ENCODE measurements around the gene KLHL36. TPM values are rescaled to one million over a fixed set of nuclear protein-coding genes. Genes with fewer than 3 reads are reported as not detected.

KLHL36 gene
- total RNA-seq, 4 donors from 2014 or later, result 49.0 to 73.0 (median 65.8) TPM

GRCh38 chr16:84675423-84675822 is 27.1 kb downstream of the KLHL36 start:
- TF ChIP-seq CTCF (IDR thresholded peaks at IDR 0.05) (no peak), POLR2A (IDR thresholded peaks at IDR 0.05) (no peak)
- no peak overlapping the region for H3K4me3 ChIP-seq (ENCODE audit: low read depth, poor library complexity, severe bottlenecking)
- DNase-seq (ENCODE audit: low spot score in 2 of 2), result no peak
- WGBS, 2 donors, result 84 to 88% methylated on average over 9 of the region's 9 CpGs
- intact Hi-C loops (cut with DNase I; ENCODE audit: low total_unique reads), result loop anchor here (10.0 kb wide), 1 partner anchor 49 kb away; no protein-coding TSS in a partner anchor

GRCh38 chr16:84675884-84676283 is 27.6 kb downstream of the KLHL36 start:
- DNase-seq (ENCODE audit: low spot score in 2 of 2), result no peak
- WGBS, 2 donors, result 87 to 96% methylated on average over 2 of the region's 2 CpGs
- TF ChIP-seq CTCF (IDR thresholded peaks at IDR 0.05) (no peak), POLR2A (IDR thresholded peaks at IDR 0.05) (no peak)
- no peak overlapping the region for H3K4me3 ChIP-seq (ENCODE audit: low read depth, poor library complexity, severe bottlenecking)
- intact Hi-C loops (cut with DNase I; ENCODE audit: low total_unique reads), result loop anchor here (10.0 kb wide), 1 partner anchor 49 kb away; no protein-coding TSS in a partner anchor

- no peak for DNase-seq (ENCODE audit: low spot score in 2 of 2)
- intact Hi-C loops (cut with DNase I; ENCODE audit: low total_unique reads), result loop anchor here (10.0 kb wide), 1 partner anchor 48 kb away; no protein-coding TSS in a partner anchor
- TF ChIP-seq CTCF (IDR thresholded peaks at IDR 0.05) (no peak), POLR2A (IDR thresholded peaks at IDR 0.05) (no peak)
- WGBS, 2 donors, result 80 to 83% methylated on average over 14 of the region's 14 CpGs
- H3K4me3 ChIP-seq (ENCODE audit: low read depth, poor library complexity, severe bottlenecking), result no peak overlapping the region
Measured at GRCh38 chr16:84677017-84677803, 28.9 kb downstream of the KLHL36 start.

- intact Hi-C loops (cut with DNase I; ENCODE audit: low total_unique reads), result loop anchor here (10.0 kb wide), 1 partner anchor 47 kb away; no protein-coding TSS in a partner anchor
- TF ChIP-seq CTCF (IDR thresholded peaks at IDR 0.05), result no peak
- no peak for TF ChIP-seq POLR2A (IDR thresholded peaks at IDR 0.05)
- DNase-seq (ENCODE audit: low spot score in 2 of 2), result no peak
- WGBS, 2 donors, result 77 to 79% methylated on average over 10 of the region's 10 CpGs
- H3K4me3 ChIP-seq (ENCODE audit: low read depth, poor library complexity, severe bottlenecking), result no peak overlapping the region
Measured at GRCh38 chr16:84677849-84678248, 29.5 kb downstream of the KLHL36 start.

- intact Hi-C loops (cut with DNase I; ENCODE audit: low total_unique reads), result loop anchor here (10.0 kb wide), 1 partner anchor 46 kb away; no protein-coding TSS in a partner anchor
- no peak for TF ChIP-seq CTCF (IDR thresholded peaks at IDR 0.05)
- no peak for TF ChIP-seq POLR2A (IDR thresholded peaks at IDR 0.05)
- WGBS, 2 donors, result 93 to 95% methylated on average over 9 of the region's 9 CpGs
- H3K4me3 ChIP-seq (ENCODE audit: low read depth, poor library complexity, severe bottlenecking), result no peak overlapping the region
- no peak for DNase-seq (ENCODE audit: low spot score in 2 of 2)
Measured at GRCh38 chr16:84678541-84678940, 30.2 kb downstream of the KLHL36 start.

All from lower leg skin (tissue), 4 donors.